Right kidney (tissue), 1 donor: Measurements from ENCODE around the gene ATP2A2.

Experiments
- DNase-seq: peaks from one replicate; pipeline ENCODE4 v3.0.0-alpha.2; 2016

Gene ATP2A2

GRCh38 chr12:110256780-110257431, 24.1 kb upstream of the ATP2A2 start:
- DNase-seq: no peak

GRCh38 chr12:110258466-110258865, 22.6 kb upstream of the ATP2A2 start:
- no peak for DNase-seq

- no peak for DNase-seq
Observed at GRCh38 chr12:110262442-110263388, 18.3 kb upstream of the ATP2A2 start.

- no peak for DNase-seq
Observed at GRCh38 chr12:110266381-110266960, 14.6 kb upstream of the ATP2A2 start.

DNA sequence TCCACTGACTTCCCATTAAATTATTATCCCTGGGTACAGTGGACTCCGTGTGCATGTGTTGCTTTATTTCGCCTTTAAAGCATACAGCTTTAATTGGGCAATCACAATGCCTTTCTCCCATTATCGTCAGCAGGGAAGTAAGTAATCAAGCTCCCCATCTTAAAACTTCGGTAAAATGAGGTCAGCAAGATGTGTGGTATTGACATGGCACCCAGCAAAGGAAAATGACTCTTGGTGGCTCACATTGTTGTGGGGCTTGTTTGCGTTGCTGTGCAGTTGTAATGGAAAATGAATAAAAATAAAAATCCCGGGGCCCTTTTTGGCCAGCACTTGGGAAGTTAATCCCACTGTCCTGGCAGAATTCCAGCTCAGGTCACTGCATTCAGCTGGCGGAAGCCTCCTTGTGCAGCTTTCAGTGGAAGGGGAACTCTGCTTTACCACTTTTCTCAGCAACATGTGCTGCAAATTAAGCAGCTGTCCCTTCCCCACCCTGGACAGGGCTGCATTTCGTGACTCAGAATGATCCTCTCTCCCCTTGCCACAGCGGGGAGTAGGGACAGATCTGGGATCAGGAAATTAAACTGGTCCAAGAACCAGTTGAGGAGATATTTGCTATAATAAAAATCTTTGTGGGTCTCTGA, 13.9 kb upstream of the ATP2A2 start:
- peak; percentile 41 for DNase-seq

DNA sequence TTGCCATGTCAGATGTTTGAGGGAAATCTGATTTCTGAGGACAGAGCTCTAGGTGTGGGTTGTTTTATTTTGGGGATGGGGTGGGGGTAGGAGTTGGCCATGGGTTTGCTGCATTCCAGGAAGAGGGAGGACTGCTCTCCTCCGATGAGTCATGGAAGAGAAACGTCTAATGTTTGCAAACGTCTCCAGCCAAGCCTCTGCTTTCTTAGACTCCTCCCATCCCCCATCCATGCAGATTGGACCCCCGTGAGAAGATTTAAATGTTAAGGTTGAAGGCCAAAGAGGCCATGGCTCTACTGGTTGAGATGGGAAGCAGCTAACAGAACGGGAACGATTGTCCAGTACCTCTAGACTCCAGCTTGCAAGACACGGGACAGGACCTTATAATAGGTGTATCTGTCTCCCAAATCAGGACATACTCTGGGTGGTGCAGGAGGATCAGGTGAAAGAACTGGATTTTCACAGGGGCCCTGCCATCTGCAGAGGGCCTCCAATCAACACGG, 11.4 kb upstream of the ATP2A2 start:
- DNase-seq: no peak

DNA sequence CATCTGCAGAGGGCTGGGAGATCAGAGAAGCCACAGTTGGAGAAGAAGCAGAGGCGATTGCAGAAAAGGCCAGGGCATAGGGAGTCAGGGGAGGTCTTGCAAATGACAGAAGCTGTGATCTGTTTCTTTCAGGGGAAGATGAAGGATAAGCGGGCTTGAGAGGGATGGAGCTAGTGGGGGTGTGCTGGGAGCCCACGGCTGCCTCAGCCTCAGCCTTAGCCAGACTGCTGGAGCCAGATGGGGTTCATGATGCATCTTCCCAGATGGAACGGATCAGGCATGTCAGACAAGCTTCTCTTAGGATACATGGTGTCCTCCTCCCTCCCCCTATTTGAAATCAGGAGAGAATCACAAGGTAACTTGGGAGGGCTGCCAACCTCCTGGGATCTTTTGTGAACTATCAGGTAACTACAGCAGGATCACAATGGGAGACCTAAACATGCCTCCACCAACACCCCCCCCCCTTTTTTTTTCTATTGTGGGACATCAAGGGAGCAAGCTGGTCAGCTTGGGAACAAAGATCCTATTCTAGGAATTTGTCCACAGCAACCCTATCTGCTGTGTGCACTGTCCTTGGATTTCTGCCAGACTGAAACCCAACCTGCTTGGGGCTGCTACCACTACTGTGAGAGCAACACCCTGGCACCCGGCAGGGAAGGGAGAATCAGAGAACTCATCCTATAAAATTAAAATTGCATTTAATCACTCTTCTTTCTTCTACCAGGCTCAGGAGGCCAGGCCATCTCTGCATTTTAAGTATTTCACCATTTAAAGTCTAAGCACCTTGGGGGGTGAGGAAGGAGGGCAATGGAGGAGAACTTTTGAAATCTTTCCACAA, 10.7 kb upstream of the ATP2A2 start:
- DNase-seq: peak; percentile 42

GRCh38 chr12:110271015-110271414, 10.0 kb upstream of the ATP2A2 start:
- DNase-seq: no peak

- DNase-seq: no peak
Observed at GRCh38 chr12:110277530-110278254, 3.4 kb upstream of the ATP2A2 start.

DNA sequence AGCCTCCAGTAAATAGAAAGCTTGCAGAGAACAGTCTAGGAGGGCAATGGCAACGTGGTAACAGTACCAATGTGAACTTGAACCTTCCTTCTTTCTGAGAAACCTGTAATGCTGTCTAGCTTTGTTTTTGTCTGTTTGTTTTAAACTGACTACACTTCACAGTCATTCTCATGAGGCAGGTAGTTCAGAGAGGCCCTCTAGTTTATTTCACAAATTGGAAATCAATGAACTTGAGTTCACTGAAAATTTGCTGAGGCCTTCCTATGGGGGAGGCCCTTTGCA, 2.9 kb upstream of the ATP2A2 start:
- no peak for DNase-seq

DNA sequence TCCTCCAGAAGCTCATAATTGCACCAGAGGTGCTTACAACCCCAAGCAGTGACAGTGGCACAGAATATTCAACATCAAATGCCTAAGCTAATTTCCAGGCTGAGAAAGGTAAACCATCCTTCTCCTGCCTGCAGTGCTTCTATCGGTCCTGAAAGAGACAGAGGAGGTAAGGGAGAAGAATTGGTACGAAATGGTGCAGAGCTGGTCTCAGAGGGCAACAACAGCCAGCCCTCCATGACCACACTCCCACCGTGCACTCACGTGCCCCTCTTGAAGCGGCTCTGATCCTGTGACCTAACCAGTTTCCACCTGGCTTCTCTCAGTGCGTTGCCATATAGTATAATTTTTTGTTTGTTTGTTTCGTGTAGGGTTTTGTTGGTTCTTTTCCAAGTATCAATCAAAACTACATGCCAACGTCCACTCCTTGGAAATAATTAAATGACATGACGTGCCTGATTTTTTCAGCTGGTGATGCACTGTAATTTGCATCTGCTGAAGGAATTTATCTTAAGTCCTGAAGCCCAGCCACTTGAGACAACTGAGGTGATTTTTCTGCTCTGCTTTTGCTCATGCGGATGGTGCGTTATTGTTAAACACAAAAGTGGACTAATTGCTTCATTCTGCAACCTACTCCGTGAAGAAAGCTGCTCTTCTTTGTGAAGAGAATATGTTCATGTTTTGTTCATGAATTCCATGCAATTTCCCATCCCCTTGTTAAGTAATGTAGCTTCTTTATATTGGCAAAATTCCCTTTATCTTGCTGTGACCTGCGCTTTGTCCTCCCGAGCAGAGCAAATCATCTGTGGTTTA, 1.3 kb upstream of the ATP2A2 start:
- peak; percentile 39 for DNase-seq

DNA sequence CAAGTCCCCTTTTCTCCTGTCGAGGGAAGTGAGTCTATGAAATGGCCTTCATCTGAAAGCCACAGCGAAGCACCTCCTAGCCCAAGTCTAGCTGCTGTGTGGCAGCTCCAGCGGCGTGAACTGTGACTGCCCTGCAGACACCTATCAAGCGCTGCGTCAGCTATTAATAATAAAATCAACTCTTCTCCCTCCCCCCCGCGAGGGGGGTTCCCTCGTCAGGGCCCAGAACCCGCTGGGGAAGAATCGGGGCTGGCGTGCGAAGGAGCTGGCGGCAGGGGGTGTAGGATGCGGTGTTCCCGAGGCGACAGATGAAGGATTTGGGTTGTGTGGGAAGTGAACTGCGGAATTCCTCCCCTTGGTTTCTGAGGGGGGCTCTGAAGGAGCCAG, 662 bp upstream of the ATP2A2 start:
- DNase-seq: no peak

DNA sequence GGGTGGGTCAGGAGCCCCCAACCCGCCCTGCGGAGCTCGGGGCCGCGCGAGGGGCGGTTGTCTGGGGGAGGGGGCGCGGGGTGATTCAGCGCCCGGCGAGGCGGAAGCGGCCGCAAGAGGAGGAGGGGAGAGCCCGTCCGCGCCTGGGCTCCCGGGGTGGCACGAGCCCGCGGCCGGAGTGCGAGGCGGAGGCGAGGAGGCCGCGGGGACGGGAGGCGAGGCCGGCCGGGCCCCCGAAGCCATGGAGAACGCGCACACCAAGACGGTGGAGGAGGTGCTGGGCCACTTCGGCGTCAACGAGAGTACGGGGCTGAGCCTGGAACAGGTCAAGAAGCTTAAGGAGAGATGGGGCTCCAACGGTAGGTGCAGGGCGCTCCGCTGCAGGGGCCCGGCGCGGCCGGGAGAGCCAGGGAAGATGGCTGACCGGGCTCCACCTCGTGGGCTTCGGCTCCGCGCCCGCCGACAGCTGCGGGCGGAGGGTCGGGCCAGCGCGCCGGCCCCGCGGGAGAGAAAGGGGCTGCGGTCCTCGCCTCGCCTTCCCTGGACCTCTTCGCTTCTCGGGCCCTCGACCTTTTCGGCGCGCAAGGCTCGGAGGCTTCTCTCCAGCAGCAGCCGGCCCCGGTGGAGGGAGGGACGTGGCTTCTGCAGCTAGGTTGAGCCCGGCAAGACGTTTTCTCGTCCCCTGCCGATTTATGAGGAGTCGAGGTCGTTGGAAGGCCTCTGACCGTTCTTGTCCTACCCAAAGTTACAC, 677 bp downstream of the ATP2A2 start:
- peak; percentile 95 for DNase-seq

DNA sequence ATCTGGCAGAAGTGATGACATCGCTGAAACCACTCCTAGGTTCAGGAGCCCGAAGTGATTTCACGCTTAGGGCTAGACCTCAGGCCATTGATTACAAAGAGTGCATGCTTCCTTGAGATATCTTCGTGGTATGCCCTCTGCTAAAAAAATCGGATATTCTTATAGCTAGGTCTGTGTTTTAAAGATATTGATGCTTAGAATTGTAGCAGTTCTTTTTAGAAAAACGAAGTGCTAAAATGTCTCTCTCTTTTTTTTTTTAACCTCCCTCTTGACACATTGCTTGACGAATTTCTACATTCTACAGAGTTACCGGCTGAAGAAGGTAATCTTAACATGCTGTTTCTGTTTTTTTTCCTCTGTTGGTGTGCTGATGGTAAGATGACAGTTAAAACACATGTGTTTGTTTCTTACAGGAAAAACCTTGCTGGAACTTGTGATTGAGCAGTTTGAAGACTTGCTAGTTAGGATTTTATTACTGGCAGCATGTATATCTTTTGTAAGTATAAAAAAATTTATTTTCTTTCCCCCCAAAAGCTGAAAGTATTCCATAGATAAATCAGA, 1.3 kb downstream of the ATP2A2 start:
- DNase-seq: no peak

- no peak for DNase-seq
Observed at GRCh38 chr12:110282956-110283817, 2.1 kb downstream of the ATP2A2 start.

- no peak for DNase-seq
Observed at GRCh38 chr12:110284597-110284996, 3.5 kb downstream of the ATP2A2 start.

DNA sequence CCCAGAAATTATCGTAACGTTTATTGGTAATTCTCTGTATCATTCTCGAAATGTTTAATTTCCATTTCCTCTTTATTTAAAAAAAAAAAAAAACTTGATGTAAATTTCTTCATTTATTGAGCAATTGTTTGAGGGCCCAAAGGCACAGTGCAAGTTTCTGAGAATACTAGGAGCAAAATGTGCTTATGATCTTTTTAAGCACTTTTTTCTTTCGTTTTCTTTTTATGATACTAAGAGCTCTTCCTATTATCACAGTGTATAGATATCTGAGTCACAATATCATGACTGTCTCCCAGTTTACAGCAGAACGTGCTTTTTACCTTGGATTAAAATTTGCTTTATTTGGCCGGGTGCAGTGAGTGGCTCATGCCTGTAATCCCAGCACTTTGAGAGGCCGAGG, 5.6 kb downstream of the ATP2A2 start:
- no peak for DNase-seq

GRCh38 chr12:110287986-110288385, 6.9 kb downstream of the ATP2A2 start:
- no peak for DNase-seq
